H1 (cell line): ENCODE measurements around the gene PTPA. TPM values are rescaled to one million over a fixed set of nuclear protein-coding genes. Genes with fewer than 3 reads are reported as not detected.

Source experiments
- CTCF ChIA-PET: fragments of 300-600 bp; sonication (Branson Sonifier 250); formaldehyde crosslinking; loops from one replicate; lab custom pipeline; 2021; ENCODE audit not compliant: partially characterized antibody; lab: Charles Lee
- POLR2A ChIA-PET: fragments of 300-600 bp; sonication (Branson Sonifier 250); formaldehyde crosslinking; loops from one replicate; lab custom pipeline; 2021; ENCODE audit warnings: inconsistent platforms; ENCODE audit not compliant: partially characterized antibody; lab: Charles Lee
- DNase-seq, 2 experiments: peaks; one replicate each; pipeline versions ENCODE4 v3.0.0 to v3.0.0-alpha.2; 2010 to 2022; ENCODE audit warnings: low spot score in 2 of 2, low read depth in 1 of 2, mixed read lengths in 1 of 2
- FAIRE-seq: peaks from 2 replicates; lab custom pipeline; 2011; peaks lifted over from hg19 to GRCh38; lab: Jason Lieb, UNC
- H2AFZ ChIP-seq: 2 replicates; pipeline ENCODE4 v1.8.1; 2012; ENCODE audit warnings: low read length, inconsistent platforms
- H2AK5ac ChIP-seq: 2 replicates; pipeline ENCODE4 v1.6.1; 2013; ENCODE audit warnings: low read depth, low read length
- H2BK120ac ChIP-seq: replicated peaks from 2 replicates; pipeline ENCODE3; 2013; ENCODE audit warnings: low read depth, low read length, inconsistent platforms
- H2BK12ac ChIP-seq: 2 replicates; pipeline ENCODE4 v1.6.1; 2013; ENCODE audit warnings: low read depth, low read length
- H2BK15ac ChIP-seq: 2 replicates; pipeline ENCODE4 v1.6.1; 2013; ENCODE audit warnings: low read length
- H2BK20ac ChIP-seq: 2 replicates; pipeline ENCODE4 v1.6.1; 2013; ENCODE audit warnings: low read length
- H2BK5ac ChIP-seq: 2 replicates; pipeline ENCODE4 v1.6.1; 2013; ENCODE audit warnings: low read depth, low read length
- H3K14ac ChIP-seq: 2 replicates; pipeline ENCODE4 v1.6.1; 2013; ENCODE audit warnings: inconsistent platforms; ENCODE audit not compliant: insufficient read length
- H3K18ac ChIP-seq: 2 replicates; pipeline ENCODE4 v1.6.1; 2013; ENCODE audit warnings: low read length; ENCODE audit errors: extremely low read depth
- H3K23ac ChIP-seq: 2 replicates; pipeline ENCODE4 v1.6.1; 2013; ENCODE audit warnings: inconsistent platforms; ENCODE audit not compliant: insufficient read length
- H3K23me2 ChIP-seq: 2 replicates; pipeline ENCODE4 v1.6.1; 2013; ENCODE audit warnings: low read depth, low read length
- H3K27ac ChIP-seq: 2 replicates; pipeline ENCODE4 v1.6.1; 2011; ENCODE audit warnings: low read depth, low read length, inconsistent platforms
- H3K27me3 ChIP-seq, 4 experiments: replicated peaks in 1 of 4; 1 replicate in 1 of 4; 2 replicates in 3 of 4; pipeline versions ENCODE4 v1.6.1 to v1.8.1; 2011 to 2013; ENCODE audit warnings: low read length in 3 of 4, mild to moderate bottlenecking in 3 of 4, inconsistent platforms in 2 of 4, mixed read lengths in 2 of 4, moderate library complexity in 1 of 4; ENCODE audit not compliant: control insufficient read depth in 3 of 4, insufficient read depth in 3 of 4; ENCODE audit errors: extremely low read depth in 1 of 4
- H3K36me3 ChIP-seq, 4 experiments: 2 replicates each; pipeline versions ENCODE4 v1.6.1 to v1.8.1; 2011 to 2013; ENCODE audit warnings: mild to moderate bottlenecking in 4 of 4, low read length in 3 of 4, moderate library complexity in 2 of 4, control low read depth in 1 of 4, inconsistent platforms in 1 of 4; ENCODE audit not compliant: insufficient read depth in 4 of 4, control insufficient read depth in 2 of 4
- H3K4ac ChIP-seq: replicated peaks from 2 replicates; pipeline ENCODE3; 2013; ENCODE audit warnings: low read length, low read depth, mixed read lengths, inconsistent platforms; ENCODE audit not compliant: insufficient read length
- H3K4me1 ChIP-seq, 4 experiments: replicated peaks in 1 of 4; 1 replicate in 1 of 4; 2 replicates in 3 of 4; pipeline versions ENCODE4 v1.6.1 to v1.8.1; 2011 to 2013; ENCODE audit warnings: low read length in 3 of 4, inconsistent platforms in 2 of 4, mixed read lengths in 1 of 4; ENCODE audit not compliant: insufficient read depth in 4 of 4, control insufficient read depth in 3 of 4
- H3K4me2 ChIP-seq, 2 experiments: 2 replicates each; pipeline versions ENCODE4 v1.6.1 to v1.8.1; 2011 to 2013; ENCODE audit warnings: low read depth in 2 of 2, low read length in 2 of 2, control low read depth in 1 of 2, inconsistent platforms in 1 of 2, mild to moderate bottlenecking in 1 of 2; ENCODE audit not compliant: insufficient read depth in 1 of 2
- H3K4me3 ChIP-seq, 4 experiments: fragments of 200-600, 300-600 bp in 1 of 4; sonication (generic), shearing (Covaris generic), sonication (Bioruptor Twin) in 1 of 4; 2 replicates each; pipeline versions ENCODE4 v1.5.1 to v1.8.1; 2011 to 2016; ENCODE audit warnings: low read length in 4 of 4, low read depth in 3 of 4, control low read depth in 2 of 4, inconsistent platforms in 2 of 4, mild to moderate bottlenecking in 2 of 4, mixed read lengths in 1 of 4, moderate library complexity in 1 of 4; ENCODE audit not compliant: insufficient read depth in 2 of 4; ENCODE audit errors: extremely low read depth in 1 of 4
- H3K56ac ChIP-seq: replicated peaks from 2 replicates; pipeline ENCODE3; 2013; ENCODE audit warnings: low read depth, mild to moderate bottlenecking, mixed read lengths, low read length, inconsistent platforms; ENCODE audit not compliant: insufficient read length
- H3K79me1 ChIP-seq: 2 replicates; pipeline ENCODE4 v1.6.1; 2013; ENCODE audit warnings: low read depth, low read length, control low read depth
- H3K79me2 ChIP-seq, 2 experiments: 2 replicates each; pipeline versions ENCODE4 v1.6.1 to v1.8.1; 2012 to 2013; ENCODE audit warnings: low read length in 2 of 2, mild to moderate bottlenecking in 2 of 2, inconsistent platforms in 1 of 2; ENCODE audit not compliant: insufficient read depth in 2 of 2, control insufficient read depth in 1 of 2
- H3K9ac ChIP-seq, 4 experiments: replicated peaks in 1 of 4; 1 replicate in 1 of 4; 2 replicates in 3 of 4; pipeline versions ENCODE4 v1.6.1 to v1.8.1; 2011 to 2013; ENCODE audit warnings: low read depth in 3 of 4, low read length in 3 of 4, control low read depth in 2 of 4, mild to moderate bottlenecking in 2 of 4, moderate library complexity in 2 of 4, inconsistent platforms in 1 of 4; ENCODE audit errors: extremely low read depth in 1 of 4
- H3K9me3 ChIP-seq, 2 experiments: 2 replicates each; pipeline versions ENCODE4 v1.6.1 to v1.8.1; 2012 to 2013; ENCODE audit warnings: mild to moderate bottlenecking in 2 of 2, moderate library complexity in 2 of 2, control low read depth in 1 of 2, inconsistent platforms in 1 of 2, low read depth in 1 of 2, low read length in 1 of 2, mixed read lengths in 1 of 2; ENCODE audit not compliant: insufficient read depth in 2 of 2
- H4K20me1 ChIP-seq, 2 experiments: replicated peaks in 1 of 2; 2 replicates each; pipeline versions ENCODE3 to v1.8.1; 2011 to 2013; ENCODE audit warnings: inconsistent platforms in 2 of 2, low read length in 2 of 2, mild to moderate bottlenecking in 1 of 2; ENCODE audit not compliant: insufficient read depth in 2 of 2, control insufficient read depth in 1 of 2
- H4K5ac ChIP-seq: 2 replicates; pipeline ENCODE4 v1.6.1; 2013; ENCODE audit warnings: low read length, low read depth, mixed read lengths, inconsistent platforms; ENCODE audit not compliant: insufficient read length
- H4K8ac ChIP-seq: 2 replicates; pipeline ENCODE4 v1.8.0; 2013; ENCODE audit warnings: mild to moderate bottlenecking, moderate library complexity, low read length, inconsistent platforms; ENCODE audit not compliant: insufficient read depth; ENCODE audit errors: extremely low read depth
- H4K91ac ChIP-seq: replicated peaks from 2 replicates; pipeline ENCODE3; 2013; ENCODE audit warnings: low read length, mixed read lengths, inconsistent platforms; ENCODE audit not compliant: insufficient read length
- CEBPB ChIP-seq: IDR thresholded peaks from 2 replicates; pipeline ENCODE4 v1.6.1; 2012; ENCODE audit warnings: low read depth, low read length
- CHD1 ChIP-seq: IDR thresholded peaks from 2 replicates; pipeline ENCODE4 v1.6.1; 2012; ENCODE audit warnings: low read depth, low read length, improper control_type of control experiment
- E2F6 ChIP-seq: IDR thresholded peaks from 2 replicates; pipeline ENCODE4 v1.6.1; 2012; ENCODE audit warnings: inconsistent platforms
- EP300 ChIP-seq, 2 experiments: IDR thresholded peaks; 1 replicate in 1 of 2; 2 replicates in 1 of 2; pipeline ENCODE4 v1.6.1; 2011 to 2012; ENCODE audit warnings: low read depth in 2 of 2, low read length in 2 of 2, mild to moderate bottlenecking in 2 of 2, borderline replicate concordance in 1 of 2, inconsistent platforms in 1 of 2, moderate library complexity in 1 of 2
- KDM1A ChIP-seq: fragments of 200-600, 300-600 bp; sonication (generic); IDR thresholded peaks from 2 replicates; pipeline ENCODE4 v1.7.1; 2016; ENCODE audit warnings: mild to moderate bottlenecking, low read length, borderline replicate concordance
- POLR2A ChIP-seq, 2 experiments: IDR thresholded peaks; 1 replicate in 1 of 2; 2 replicates in 1 of 2; pipeline ENCODE4 v1.6.1; 2011; ENCODE audit warnings: low read depth in 2 of 2, low read length in 2 of 2, mild to moderate bottlenecking in 2 of 2; ENCODE audit errors: control extremely low read depth in 1 of 2
- SP2 ChIP-seq: IDR thresholded peaks from 2 replicates; pipeline ENCODE4 v1.6.1; 2012; ENCODE audit warnings: mild to moderate bottlenecking, low read length, inconsistent platforms
- SP4 ChIP-seq: IDR thresholded peaks from 2 replicates; pipeline ENCODE4 v1.6.1; 2012; ENCODE audit warnings: low read length, inconsistent platforms
- WGBS, 2 experiments: shearing (Covaris generic) in 1 of 2; methylation state at CpG; one replicate each; pipeline versions ENCODE4 v1.1.6 to v1.1.7; 2013 to 2015; ENCODE audit warnings: low lambda C conversion rate in 2 of 2, mixed read lengths in 2 of 2, inconsistent platforms in 1 of 2, low coverage in 1 of 2, missing lambda C conversion rate in 1 of 2; ENCODE audit not compliant: insufficient replicate concordance in 2 of 2, insufficient coverage in 1 of 2, insufficient read length in 1 of 2; ENCODE audit errors: extremely low coverage in 1 of 2, missing lambda C conversion rate in 1 of 2; 5-methylcytosine and 5-hydroxymethylcytosine counted together
- polyA plus RNA-seq, 7 experiments: library from polyadenylated mRNA; depleted of rRNA in 3 of 7; stranded (reverse) in 5 of 7; unstranded in 2 of 7; fragments of >200 nt in 5 of 7; fragments of 200-250 nt in 2 of 7; gene quantifications; 1 replicate in 5 of 7; 2 replicates in 1 of 7; 4 replicates in 1 of 7; pipeline versions ENCODE4 v1.2.1 to v1.2.3, GENCODE V29; 2011 to 2013; ENCODE audit warnings: missing spikeins in 2 of 7, mixed read lengths in 2 of 7
- total RNA-seq: library from RNA; stranded (reverse); fragmentation: NEBNext Ultra II Directional; extraction: Animal tissue kit (Norgen Biotek cat#: 25700); gene quantifications from 2 replicates; pipeline ENCODE4 v1.2.1, GENCODE V29; 2021

Gene PTPA
- total and polyA plus RNA-seq, 2 of the 8 experiments (the other 6 are each of a cell fraction or from before 2014, with no cell fraction given): 114 to 145 TPM

- DNase-seq: no peak
- H2AK5ac ChIP-seq: no peak overlapping the region
- no peaks in the 10 kb centered on the region for H3K79me2 ChIP-seq
- H2BK120ac ChIP-seq: no peak overlapping the region
- no peak for TF ChIP-seq SP4
- no peak for TF ChIP-seq E2F6
- no peak for TF ChIP-seq SP2
- TF ChIP-seq CEBPB: no peak
- TF ChIP-seq EP300 (IDR thresholded peaks at IDR 0.05; ENCODE audit: borderline replicate concordance in 1 of 2, low read depth in 2 of 2, low read length in 2 of 2): no peak
- no peak for TF ChIP-seq CHD1
- TF ChIP-seq KDM1A: no peak
- TF ChIP-seq POLR2A (IDR thresholded peaks at IDR 0.05; ENCODE audit: control extremely low read depth in 1 of 2, low read depth in 2 of 2, low read length in 2 of 2): no peak
- H3K27me3 ChIP-seq: no peaks in the 10 kb centered on the region
- ChIA-PET POLR2A (no interaction called here), CTCF (no interaction called here)
- no peak overlapping the region for H3K56ac ChIP-seq
- no peak overlapping the region for H3K23ac ChIP-seq
- H4K5ac ChIP-seq: no peak overlapping the region
- no peak overlapping the region for H3K14ac ChIP-seq
- H3K4me2 ChIP-seq: no peak overlapping the region
- H4K91ac ChIP-seq: no peak overlapping the region
- H3K9ac ChIP-seq: no peak overlapping the region
- 95% methylated on average over 4 of the region's 8 CpGs; no CpG with 5 or more reads in 1 of the 2 experiments for WGBS, 2 experiments
- no peak overlapping the region for H3K4me3 ChIP-seq
- no peak for FAIRE-seq
- no peak overlapping the region for H2BK15ac ChIP-seq
- H2AFZ ChIP-seq: no peak overlapping the region
- H2BK5ac ChIP-seq: no peak overlapping the region
- H3K27ac ChIP-seq: no peak overlapping the region
- peaks cover 1 to 3% of the 10 kb centered on the region in 2 experiments for H4K20me1 ChIP-seq
- no peaks in the 10 kb centered on the region for H3K79me1 ChIP-seq
- H3K36me3 ChIP-seq: peaks cover 4 to 42% (median 23%) of the 10 kb centered on the region in 4 experiments; a peak in 7 of 8 replicates
- no peaks in the 10 kb centered on the region for H3K9me3 ChIP-seq
- H3K4me1 ChIP-seq: no peaks in the 10 kb centered on the region
- H2BK12ac ChIP-seq: no peak overlapping the region
- H3K4ac ChIP-seq: no peak overlapping the region
- H2BK20ac ChIP-seq: no peak overlapping the region
- H3K18ac ChIP-seq: no peak overlapping the region
- no peaks in the 10 kb centered on the region for H3K23me2 ChIP-seq
- H4K8ac ChIP-seq: no peak overlapping the region
These were observed 46.7 kb upstream of the PTPA start for GRCh38 chr9:129064499-129064908.
